ENCODE results near the gene SHISA5. TPM values are rescaled to one million over a fixed set of nuclear protein-coding genes. Genes with fewer than 3 reads are reported as not detected.
A peak's percentile ranks its signal among the peaks of the same experiment; 100 is the strongest.

Gene SHISA5
- total RNA-seq, 1 donor from 2014 or later: 333 TPM

DNA sequence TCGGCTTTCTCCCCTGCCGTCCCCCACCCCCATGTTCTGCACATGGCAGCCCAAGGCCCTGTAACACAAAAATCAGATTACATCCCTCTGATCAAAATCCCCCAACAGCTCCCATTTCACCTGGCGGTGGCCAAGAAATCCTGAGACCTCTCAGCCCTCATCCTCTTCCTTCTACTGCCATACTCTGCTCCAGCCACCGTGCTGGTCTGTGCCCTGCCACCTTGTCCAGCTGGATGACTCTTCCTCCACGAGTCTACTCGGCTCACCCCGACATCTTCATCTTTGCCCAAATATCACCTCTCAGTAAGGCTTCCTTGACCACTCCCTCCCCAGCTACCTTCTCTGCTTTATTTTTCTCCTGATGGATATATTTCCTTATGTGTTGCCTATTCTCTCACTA lies 67.1 kb downstream of the SHISA5 start:
- peaks cover 26% of the 10 kb centered on the region for H3K79me2 ChIP-seq (ENCODE audit: insufficient read depth, low read length)
- Mint-ChIP-seq H3K9me3 (ENCODE audit: unreplicated experiment) (no peaks in the 10 kb centered on the region), H3K4me1 (ENCODE audit: low read depth, unreplicated experiment) (peaks cover 29% of the 10 kb centered on the region), H3K27ac (ENCODE audit: unreplicated experiment) (no peak overlapping the region), H3K4me3 (ENCODE audit: unreplicated experiment) (no peak overlapping the region), H3K36me3 (ENCODE audit: low read depth, unreplicated experiment) (peaks cover 10% of the 10 kb centered on the region), H3K27me3 (ENCODE audit: low read depth, unreplicated experiment) (no peaks in the 10 kb centered on the region)
- H3K4me3 ChIP-seq (ENCODE audit: insufficient read depth, low read depth, low read length): no peak overlapping the region
- H3K36me3 ChIP-seq (ENCODE audit: insufficient read depth, low read length): peaks cover 11% of the 10 kb centered on the region
- DNase-seq (ENCODE audit: low read depth): no peak
- no peak overlapping the region for H3K9ac ChIP-seq (ENCODE audit: low read length)
- H3K27ac ChIP-seq (ENCODE audit: low read depth, low read length): no peak overlapping the region
- no peak for TF ChIP-seq EZH2 (IDR thresholded peaks at IDR 0.05; ENCODE audit: insufficient read depth, low read length)
- TF ChIP-seq, protein P1, sequence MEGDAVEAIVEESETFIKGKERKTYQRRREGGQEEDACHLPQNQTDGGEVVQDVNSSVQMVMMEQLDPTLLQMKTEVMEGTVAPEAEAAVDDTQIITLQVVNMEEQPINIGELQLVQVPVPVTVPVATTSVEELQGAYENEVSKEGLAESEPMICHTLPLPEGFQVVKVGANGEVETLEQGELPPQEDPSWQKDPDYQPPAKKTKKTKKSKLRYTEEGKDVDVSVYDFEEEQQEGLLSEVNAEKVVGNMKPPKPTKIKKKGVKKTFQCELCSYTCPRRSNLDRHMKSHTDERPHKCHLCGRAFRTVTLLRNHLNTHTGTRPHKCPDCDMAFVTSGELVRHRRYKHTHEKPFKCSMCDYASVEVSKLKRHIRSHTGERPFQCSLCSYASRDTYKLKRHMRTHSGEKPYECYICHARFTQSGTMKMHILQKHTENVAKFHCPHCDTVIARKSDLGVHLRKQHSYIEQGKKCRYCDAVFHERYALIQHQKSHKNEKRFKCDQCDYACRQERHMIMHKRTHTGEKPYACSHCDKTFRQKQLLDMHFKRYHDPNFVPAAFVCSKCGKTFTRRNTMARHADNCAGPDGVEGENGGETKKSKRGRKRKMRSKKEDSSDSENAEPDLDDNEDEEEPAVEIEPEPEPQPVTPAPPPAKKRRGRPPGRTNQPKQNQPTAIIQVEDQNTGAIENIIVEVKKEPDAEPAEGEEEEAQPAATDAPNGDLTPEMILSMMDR (IDR thresholded peaks at IDR 0.05; ENCODE audit: insufficient read depth, low read depth, low read length): no peak
- H3K4me2 ChIP-seq (ENCODE audit: low read length): no peak overlapping the region
- no peaks in the 10 kb centered on the region for H3K9me3 ChIP-seq (ENCODE audit: insufficient read depth, low read depth, low read length)
- H3K27me3 ChIP-seq (ENCODE audit: insufficient read depth, low read length): no peaks in the 10 kb centered on the region
- H2AFZ ChIP-seq (ENCODE audit: low read depth, low read length): no peak overlapping the region
- H4K20me1 ChIP-seq (ENCODE audit: insufficient read depth, low read length): peaks cover 12% of the 10 kb centered on the region
- H3K4me1 ChIP-seq (ENCODE audit: insufficient read depth, low read length): peaks cover 26% of the 10 kb centered on the region
- no peak for FAIRE-seq

DNA sequence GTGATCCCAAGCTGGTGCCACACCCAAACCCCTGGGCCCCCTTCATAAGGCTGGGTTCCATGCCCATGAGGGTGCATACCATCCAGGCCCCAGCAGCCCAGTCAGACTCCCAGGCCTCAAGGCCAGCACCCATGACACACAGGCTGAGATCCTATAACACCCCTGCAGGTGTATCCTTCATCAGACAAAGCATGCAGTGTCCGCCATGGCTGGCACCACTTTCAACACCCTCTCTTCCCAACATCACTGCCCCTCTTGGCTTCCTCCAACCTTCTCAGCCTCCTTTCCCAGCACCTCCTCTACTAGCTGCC lies 67.5 kb downstream of the SHISA5 start:
- H3K27ac Mint-ChIP-seq (ENCODE audit: unreplicated experiment): no peak overlapping the region
- TF ChIP-seq, protein P1 (IDR thresholded peaks at IDR 0.05; ENCODE audit: insufficient read depth, low read depth, low read length): no peak
- H2AFZ ChIP-seq (ENCODE audit: low read depth, low read length): no peak overlapping the region
- peaks cover 8% of the 10 kb centered on the region for H3K36me3 Mint-ChIP-seq (ENCODE audit: low read depth, unreplicated experiment)
- no peak overlapping the region for H3K4me3 ChIP-seq (ENCODE audit: insufficient read depth, low read depth, low read length)
- no peak overlapping the region for H3K27ac ChIP-seq (ENCODE audit: low read depth, low read length)
- peaks cover 28% of the 10 kb centered on the region for H3K4me1 Mint-ChIP-seq (ENCODE audit: low read depth, unreplicated experiment)
- peaks cover 9% of the 10 kb centered on the region for H3K36me3 ChIP-seq (ENCODE audit: insufficient read depth, low read length)
- FAIRE-seq (no peak), DNase-seq (ENCODE audit: low read depth) (no peak)
- H3K27me3 ChIP-seq (ENCODE audit: insufficient read depth, low read length): no peaks in the 10 kb centered on the region
- peaks cover 8% of the 10 kb centered on the region for H4K20me1 ChIP-seq (ENCODE audit: insufficient read depth, low read length)
- peaks cover 22% of the 10 kb centered on the region for H3K4me1 ChIP-seq (ENCODE audit: insufficient read depth, low read length)
- H3K9me3 Mint-ChIP-seq (ENCODE audit: unreplicated experiment): no peaks in the 10 kb centered on the region
- H3K79me2 ChIP-seq (ENCODE audit: insufficient read depth, low read length): peaks cover 22% of the 10 kb centered on the region
- no peak overlapping the region for H3K9ac ChIP-seq (ENCODE audit: low read length)
- no peaks in the 10 kb centered on the region for H3K9me3 ChIP-seq (ENCODE audit: insufficient read depth, low read depth, low read length)
- H3K4me2 ChIP-seq (ENCODE audit: low read length): no peak overlapping the region
- H3K27me3 Mint-ChIP-seq (ENCODE audit: low read depth, unreplicated experiment): no peaks in the 10 kb centered on the region
- H3K4me3 Mint-ChIP-seq (ENCODE audit: unreplicated experiment): no peak overlapping the region

GRCh38 chr3:48435774-48436476 lies 68.0 kb downstream of the SHISA5 start:
- H3K4me3 Mint-ChIP-seq (ENCODE audit: unreplicated experiment): no peak overlapping the region
- H3K9me3 Mint-ChIP-seq (ENCODE audit: unreplicated experiment): no peaks in the 10 kb centered on the region
- Histone ChIP-seq H4K20me1 (ENCODE audit: insufficient read depth, low read length) (peaks cover 4% of the 10 kb centered on the region), H3K4me3 (ENCODE audit: insufficient read depth, low read depth, low read length) (no peak overlapping the region), H3K27ac (ENCODE audit: low read depth, low read length) (no peak overlapping the region), H3K9me3 (ENCODE audit: insufficient read depth, low read depth, low read length) (no peaks in the 10 kb centered on the region), H3K4me2 (ENCODE audit: low read length) (no peak overlapping the region), H3K9ac (ENCODE audit: low read length) (no peak overlapping the region), H2AFZ (ENCODE audit: low read depth, low read length) (no peak overlapping the region), H3K36me3 (ENCODE audit: insufficient read depth, low read length) (peaks cover 7% of the 10 kb centered on the region), H3K27me3 (ENCODE audit: insufficient read depth, low read length) (no peaks in the 10 kb centered on the region), H3K79me2 (ENCODE audit: insufficient read depth, low read length) (peaks cover 17% of the 10 kb centered on the region), H3K4me1 (ENCODE audit: insufficient read depth, low read length) (peaks cover 19% of the 10 kb centered on the region)
- no peak for TF ChIP-seq EZH2 (IDR thresholded peaks at IDR 0.05; ENCODE audit: insufficient read depth, low read length)
- TF ChIP-seq, protein P1 (IDR thresholded peaks at IDR 0.05; ENCODE audit: insufficient read depth, low read depth, low read length): peak; percentile 100
- peaks cover 7% of the 10 kb centered on the region for H3K36me3 Mint-ChIP-seq (ENCODE audit: low read depth, unreplicated experiment)
- FAIRE-seq (peak; percentile 71), DNase-seq (ENCODE audit: low read depth) (peak; percentile 50)
- H3K4me1 Mint-ChIP-seq (ENCODE audit: low read depth, unreplicated experiment): peaks cover 29% of the 10 kb centered on the region
- no peak overlapping the region for H3K27ac Mint-ChIP-seq (ENCODE audit: unreplicated experiment)
- no peaks in the 10 kb centered on the region for H3K27me3 Mint-ChIP-seq (ENCODE audit: low read depth, unreplicated experiment)

Measured in astrocyte (in vitro differentiated cells and primary cell).